Small intestine (tissue), 7 donors: ENCODE results near the gene DACT2. TPM values are rescaled to one million over a fixed set of nuclear protein-coding genes. Genes with fewer than 3 reads are reported as not detected.
"Not testable (repeated sequence)": the region's sequence is repeated elsewhere in the genome, so short reads cannot be mapped to it uniquely, and the experiment has no call there.

Experiments
- DNase-seq, 2 donors: peaks; one replicate each; pipeline versions ENCODE4 v3.0.0 to v3.0.0-alpha.2; 2013
- FAIRE-seq: peaks from 2 replicates; lab custom pipeline; 2012; peaks lifted over from hg19 to GRCh38; lab: Jason Lieb, UNC
- H3K27ac ChIP-seq, 3 donors: one replicate each; pipeline ENCODE4 v1.5.1; 2013; ENCODE audit warnings: low read length in 2 of 3, mild to moderate bottlenecking in 2 of 3, control low read depth in 1 of 3, inconsistent platforms in 1 of 3, low read depth in 1 of 3, moderate library complexity in 1 of 3
- H3K27me3 ChIP-seq, 3 donors: one replicate each; pipeline ENCODE4 v1.6.1; 2013; ENCODE audit warnings: low read length in 3 of 3, inconsistent platforms in 1 of 3; ENCODE audit not compliant: control insufficient read depth in 3 of 3, insufficient read depth in 3 of 3
- H3K36me3 ChIP-seq, 3 donors: one replicate each; pipeline ENCODE4 v1.6.1; 2013; ENCODE audit warnings: low read length in 3 of 3, inconsistent platforms in 1 of 3, low read depth in 1 of 3, mild to moderate bottlenecking in 1 of 3, moderate library complexity in 1 of 3; ENCODE audit not compliant: control insufficient read depth in 3 of 3, insufficient read depth in 2 of 3
- H3K4me1 ChIP-seq, 3 donors: one replicate each; pipeline ENCODE4 v1.6.1; 2013; ENCODE audit warnings: low read length in 2 of 3, inconsistent platforms in 1 of 3, low read depth in 1 of 3, mild to moderate bottlenecking in 1 of 3, moderate library complexity in 1 of 3; ENCODE audit not compliant: control insufficient read depth in 3 of 3, insufficient read depth in 2 of 3
- H3K4me3 ChIP-seq, 3 donors: one replicate each; pipeline ENCODE4 v1.5.1; 2013; ENCODE audit warnings: low read length in 3 of 3, control low read depth in 1 of 3, inconsistent platforms in 1 of 3, low read depth in 1 of 3, mild to moderate bottlenecking in 1 of 3, moderate library complexity in 1 of 3
- H3K9me3 ChIP-seq, 2 donors: one replicate each; pipeline ENCODE4 v1.6.1; 2013; ENCODE audit warnings: low read depth in 1 of 2, low read length in 1 of 2; ENCODE audit not compliant: control insufficient read depth in 2 of 2, insufficient read depth in 1 of 2
- WGBS, 3 donors: extraction: QIAGEN DNeasy Blood & Tissue Kit; methylation state at CpG; one replicate each; pipeline ENCODE4 v1.1.7; 2013; 5-methylcytosine and 5-hydroxymethylcytosine counted together
- polyA plus RNA-seq, 4 donors: library from polyadenylated mRNA; stranded (reverse) in 3 of 4; unstranded in 1 of 4; fragments of 200-250 nt in 3 of 4; fragments of 120-200 nt in 1 of 4; gene quantifications; one replicate each; pipeline versions ENCODE4 v1.2.1 to v1.2.3, GENCODE V29; 2013
- donor health status: healthy with polysubstance abuse.
- donor health status: control.
- donor health status: control.
- donor health status: Bipolar disorder and iron deficiency.
- donor health status: healthy.

The DACT2 gene
- polyA plus RNA-seq, 4 donors = 0.48 to 7.7 (median 0.54) TPM; not detected in 1

DNA sequence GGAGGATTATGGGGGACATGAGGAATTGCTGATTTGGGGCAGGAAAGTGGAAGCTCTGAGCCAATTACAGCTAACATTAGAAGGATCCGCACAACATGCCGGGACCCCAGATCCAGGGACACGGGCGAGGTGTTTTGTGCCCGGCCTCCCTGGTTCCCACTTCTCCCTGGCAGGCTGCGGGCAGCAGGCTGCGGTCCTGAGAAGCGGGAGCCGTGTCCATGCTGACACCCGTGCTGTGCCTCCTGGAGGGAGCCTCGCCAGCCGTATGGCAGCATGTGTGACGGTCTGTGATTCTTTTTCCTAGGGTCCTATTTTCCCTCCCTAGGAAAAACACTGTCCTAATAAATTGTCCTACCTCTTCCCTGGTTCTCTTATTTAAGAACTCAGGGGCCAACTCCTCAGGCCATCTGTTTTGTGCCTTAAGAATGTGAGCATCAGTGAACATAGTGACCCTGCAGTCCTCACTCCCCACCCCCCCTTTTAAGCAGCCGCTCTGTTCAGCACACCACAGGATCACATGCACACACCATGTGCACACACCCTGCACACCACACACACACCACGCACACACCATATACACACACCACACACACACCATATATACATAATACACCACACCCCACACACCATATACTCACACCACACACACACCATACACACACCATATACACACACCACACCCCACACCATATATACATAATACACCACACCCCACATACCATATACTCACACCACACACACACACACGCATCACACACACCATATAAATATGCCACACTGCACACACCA lies 49.9 kb downstream of the DACT2 start:
- Histone ChIP-seq H3K27me3 (no peaks in the 10 kb centered on the region), H3K9me3 (no peaks in the 10 kb centered on the region), H3K27ac (no peak overlapping the region), H3K4me1 (peaks cover 0 to 31% (median 4%) of the 10 kb centered on the region in 3 donors), H3K4me3 (no peak overlapping the region), H3K36me3 (no peaks in the 10 kb centered on the region)
- FAIRE-seq = no peak
- DNase-seq = no peak
- WGBS, 3 donors = 90 to 95% (median 94%) methylated on average over 11 to 16 of the region's 16 CpGs

DNA sequence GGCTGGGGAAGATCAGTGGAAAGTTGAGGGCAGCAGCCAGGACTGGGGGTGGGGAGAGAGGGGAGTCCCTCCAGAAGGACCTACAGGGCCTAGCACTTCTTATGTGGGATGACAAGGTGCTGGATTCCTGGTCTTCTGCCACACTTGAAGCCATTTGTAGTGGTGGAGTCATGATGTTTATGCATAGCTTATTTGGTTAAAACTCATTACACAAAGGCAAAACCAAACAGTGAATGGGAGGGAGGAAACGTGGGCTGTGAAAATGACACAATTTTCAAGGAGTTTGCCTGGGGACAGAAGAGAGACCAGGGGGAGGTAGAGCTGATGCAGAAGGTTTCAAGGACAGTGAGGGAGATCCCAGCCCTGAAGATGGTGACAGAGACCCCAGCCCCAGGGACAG lies 50.8 kb downstream of the DACT2 start:
- FAIRE-seq = no peak
- DNase-seq = no peak
- Histone ChIP-seq H3K4me3 (no peak overlapping the region), H3K27me3 (no peaks in the 10 kb centered on the region), H3K27ac (no peak overlapping the region), H3K9me3 (no peaks in the 10 kb centered on the region), H3K4me1 (peaks cover 0 to 35% (median 3%) of the 10 kb centered on the region in 3 donors), H3K36me3 (no peaks in the 10 kb centered on the region)
- WGBS, 3 donors = 44 to 58% (median 45%) methylated on average over 1 of the region's 1 CpG

DNA sequence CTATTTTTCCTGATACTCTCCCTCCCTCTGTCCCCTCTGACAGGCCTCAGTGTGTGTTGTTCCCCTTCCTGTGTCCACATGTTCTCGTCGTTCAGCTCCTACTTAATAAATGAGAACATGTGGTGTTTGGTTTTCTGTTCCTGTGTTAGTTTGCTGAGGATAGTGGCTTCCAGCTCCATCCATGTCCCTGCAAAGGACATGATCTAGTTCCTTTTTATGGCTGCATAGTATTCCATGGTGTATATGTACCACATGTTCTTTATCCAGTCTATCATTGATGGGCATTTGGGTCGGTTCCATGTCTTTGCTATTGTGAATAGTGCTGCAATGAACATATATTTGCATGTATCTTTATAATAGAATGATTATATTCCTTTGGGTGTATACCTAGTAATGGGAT lies 51.8 kb downstream of the DACT2 start:
- not testable (repeated sequence) for H3K36me3 ChIP-seq, H3K4me3 ChIP-seq, H3K9me3 ChIP-seq, H3K27ac ChIP-seq, FAIRE-seq, DNase-seq, H3K27me3 ChIP-seq
- H3K4me1 ChIP-seq = peaks cover 0 to 34% (median 0%) of the 10 kb centered on the region in 3 donors
- 83 to 90% (median 85%) methylated on average over 3 of the region's 3 CpGs for WGBS, 3 donors

DNA sequence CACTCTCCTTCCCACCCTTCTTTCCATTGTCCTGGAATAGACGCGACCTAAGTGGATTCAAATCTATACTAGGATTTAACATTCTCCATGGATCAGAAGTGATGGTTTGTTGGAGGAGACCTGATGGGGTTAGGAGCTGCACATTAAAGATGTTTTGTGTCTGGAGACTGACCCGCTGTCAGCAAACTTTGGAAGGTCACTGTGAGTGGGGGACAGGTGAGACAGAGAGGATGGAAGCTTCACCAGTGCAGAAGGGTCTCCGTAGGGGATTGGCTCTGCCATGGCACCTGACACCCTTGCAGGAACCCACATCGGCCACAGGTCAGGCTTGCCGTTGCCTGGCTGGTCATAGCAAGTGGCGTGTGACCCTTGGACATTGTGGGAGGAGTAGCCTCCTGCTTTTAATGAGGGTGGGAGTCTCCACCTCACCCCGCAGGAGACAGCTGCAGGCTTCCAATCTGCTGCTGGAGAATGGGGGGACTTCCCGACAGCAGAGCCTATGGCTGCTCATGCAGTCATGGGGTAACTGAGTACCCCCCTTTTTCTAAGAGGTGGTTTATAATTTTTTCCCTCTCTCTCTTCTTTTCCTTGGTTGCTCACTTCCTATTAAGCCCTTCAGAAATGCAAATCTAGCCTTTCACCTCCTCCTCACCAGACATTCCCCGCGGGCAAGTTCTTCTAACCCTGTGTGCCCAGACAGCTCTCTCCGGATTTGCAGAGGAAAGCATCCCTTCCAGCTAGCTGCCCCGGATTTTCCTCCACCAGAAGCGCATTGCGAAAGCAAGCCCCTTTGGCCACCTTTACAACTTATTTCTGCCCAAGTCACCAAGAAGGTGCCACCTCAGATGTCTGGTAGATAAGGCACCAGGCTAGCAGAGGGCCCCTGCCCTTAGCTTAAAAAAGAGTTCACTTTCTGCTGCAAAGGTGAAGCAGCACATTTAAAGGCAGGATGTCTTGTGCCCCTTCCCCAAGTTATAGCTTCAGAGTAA lies 53.5 kb downstream of the DACT2 start:
- no peak for FAIRE-seq
- Histone ChIP-seq H3K4me3 (no peak overlapping the region), H3K4me1 (peaks cover 0 to 41% (median 3%) of the 10 kb centered on the region in 3 donors), H3K36me3 (no peaks in the 10 kb centered on the region), H3K9me3 (no peaks in the 10 kb centered on the region), H3K27ac (no peak overlapping the region), H3K27me3 (no peaks in the 10 kb centered on the region)
- no peak for DNase-seq
- 79 to 83% (median 80%) methylated on average over 15 of the region's 15 CpGs for WGBS, 3 donors

DNA sequence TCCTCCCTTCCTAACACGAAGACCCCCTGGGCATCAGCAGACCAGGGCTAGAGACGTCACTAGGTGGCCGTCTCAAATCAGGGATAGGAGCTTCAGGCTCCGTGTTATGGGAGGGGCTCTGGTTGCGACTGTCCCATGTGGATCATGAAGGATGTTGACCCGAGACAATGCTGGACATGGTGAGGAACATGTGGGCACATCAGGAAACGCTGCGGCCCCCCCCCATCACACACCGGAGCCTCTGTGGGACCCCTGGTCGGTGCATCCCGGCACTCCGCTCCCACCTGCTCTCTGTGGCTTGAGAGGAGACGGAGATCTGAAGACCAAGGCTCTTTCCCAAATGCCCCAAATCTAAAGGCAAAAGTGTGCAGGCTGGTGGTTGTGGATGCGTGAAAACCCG lies 54.2 kb downstream of the DACT2 start:
- H3K27ac ChIP-seq = no peak overlapping the region
- H3K36me3 ChIP-seq = no peaks in the 10 kb centered on the region
- no peaks in the 10 kb centered on the region for H3K9me3 ChIP-seq
- FAIRE-seq (no peak), DNase-seq (no peak)
- H3K4me3 ChIP-seq = no peak overlapping the region
- WGBS, 3 donors = 86 to 87% (median 87%) methylated on average over 15 of the region's 15 CpGs
- H3K27me3 ChIP-seq = no peaks in the 10 kb centered on the region
- peaks cover 3 to 48% (median 6%) of the 10 kb centered on the region in 3 donors for H3K4me1 ChIP-seq

DNA sequence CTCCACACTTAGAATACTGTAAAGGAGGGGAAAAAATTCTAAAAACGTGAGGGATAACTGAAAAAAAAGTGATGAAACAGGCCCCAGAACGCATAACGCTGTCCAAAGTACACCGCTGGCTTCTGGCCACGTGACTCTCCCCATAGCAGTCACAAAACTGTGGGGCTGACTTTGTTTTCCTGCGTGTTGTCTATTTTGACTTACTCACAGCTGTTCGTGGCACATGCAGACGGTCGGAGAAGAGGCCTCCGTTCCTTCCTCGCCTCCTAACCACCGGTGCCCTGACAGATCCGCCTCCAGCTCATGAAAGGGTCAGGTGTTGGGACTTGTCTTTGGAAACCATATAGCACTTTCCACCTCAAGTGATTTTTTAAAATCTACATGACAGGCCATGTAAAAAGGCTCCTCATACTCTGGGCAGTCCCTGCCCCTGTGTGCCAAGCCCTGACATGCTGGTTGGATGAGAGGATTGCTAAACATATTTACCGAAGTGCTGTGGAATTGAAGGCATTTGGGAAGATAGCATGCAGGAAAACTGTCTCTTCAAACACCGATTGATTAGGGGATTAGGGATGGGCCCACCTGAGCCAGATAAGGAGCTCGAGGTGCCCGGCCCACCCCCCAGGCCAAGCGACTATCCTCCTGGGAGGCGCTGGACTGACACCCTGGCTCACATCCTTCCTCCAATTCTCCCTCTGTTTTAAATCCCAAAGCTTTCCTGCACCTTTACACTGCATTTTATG lies 54.8 kb downstream of the DACT2 start:
- Histone ChIP-seq H3K9me3 (no peaks in the 10 kb centered on the region), H3K4me3 (no peak overlapping the region), H3K36me3 (no peaks in the 10 kb centered on the region), H3K4me1 (peaks cover 3 to 52% (median 7%) of the 10 kb centered on the region in 3 donors), H3K27ac (peak overlapping the region in 1 of 3 donors; percentile 59), H3K27me3 (no peaks in the 10 kb centered on the region)
- DNase-seq = peak; percentile 56 to 79
- no peak for FAIRE-seq
- 23 to 51% (median 33%) methylated on average over 19 of the region's 19 CpGs for WGBS, 3 donors

DNA sequence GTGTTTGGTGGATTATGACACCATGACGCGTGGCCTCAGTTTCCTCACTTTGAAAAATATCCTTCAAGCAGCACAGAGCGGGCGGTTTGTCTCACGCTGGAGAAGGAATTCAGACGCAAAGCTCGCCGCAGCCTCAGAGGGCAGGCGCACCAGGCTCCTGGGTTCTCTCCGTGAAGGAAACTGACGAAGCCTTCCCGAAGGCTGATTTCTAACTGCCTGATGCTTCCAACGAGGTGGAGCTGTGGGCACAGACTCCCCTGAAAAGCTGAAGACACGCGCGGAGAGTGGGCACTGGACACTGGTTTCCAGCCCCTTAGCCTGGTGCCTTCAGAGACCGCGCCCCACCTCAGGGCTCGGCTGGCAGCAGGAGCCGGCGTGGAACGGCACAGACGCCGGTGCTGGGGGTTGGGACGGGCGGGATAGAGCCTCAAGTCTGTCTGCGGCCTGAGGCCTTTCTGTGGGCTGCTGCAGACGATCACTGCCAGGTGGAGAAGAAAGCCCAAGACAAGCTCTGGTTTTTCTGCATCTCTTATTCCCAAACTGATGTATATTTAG lies 56.1 kb downstream of the DACT2 start:
- WGBS, 3 donors = 91 to 96% (median 94%) methylated on average over 28 of the region's 28 CpGs
- no peak for DNase-seq
- no peaks in the 10 kb centered on the region for H3K9me3 ChIP-seq
- no peak overlapping the region for H3K27ac ChIP-seq
- no peaks in the 10 kb centered on the region for H3K36me3 ChIP-seq
- peaks cover 3 to 52% (median 7%) of the 10 kb centered on the region in 3 donors for H3K4me1 ChIP-seq
- H3K27me3 ChIP-seq = no peaks in the 10 kb centered on the region
- FAIRE-seq = no peak
- H3K4me3 ChIP-seq = no peak overlapping the region
